Measurements from ENCODE around the gene TFPI. TPM values are rescaled to one million over a fixed set of nuclear protein-coding genes. Genes with fewer than 3 reads are reported as not detected.

Gene TFPI
- total RNA-seq, 4 donors from 2014 or later, result 42.6 to 141 (median 66.1) TPM

GRCh38 chr2:187497858-187498463 is 56.3 kb downstream of the TFPI start:
- Histone ChIP-seq H3K36me3 (peaks cover 0 to 4% of the 10 kb centered on the region in 2 donors), H3K27ac (no peak overlapping the region), H3K9me3 (peaks cover 0 to 6% (median 0%) of the 10 kb centered on the region in 3 donors), H3K4me3 (no peak overlapping the region), H3K4me1 (no peaks in the 10 kb centered on the region), H3K27me3 (no peaks in the 10 kb centered on the region)
- ATAC-seq, result no peak
- 9 to 11% methylated on average over 1 of the region's 1 CpG for WGBS, 2 donors (ENCODE audit: low coverage in 1 of 2)
- TF ChIP-seq POLR2AphosphoS5 (IDR thresholded peaks at IDR 0.05) (no peak), POLR2A (IDR thresholded peaks at IDR 0.05) (no peak)
- TF ChIP-seq, protein P1, sequence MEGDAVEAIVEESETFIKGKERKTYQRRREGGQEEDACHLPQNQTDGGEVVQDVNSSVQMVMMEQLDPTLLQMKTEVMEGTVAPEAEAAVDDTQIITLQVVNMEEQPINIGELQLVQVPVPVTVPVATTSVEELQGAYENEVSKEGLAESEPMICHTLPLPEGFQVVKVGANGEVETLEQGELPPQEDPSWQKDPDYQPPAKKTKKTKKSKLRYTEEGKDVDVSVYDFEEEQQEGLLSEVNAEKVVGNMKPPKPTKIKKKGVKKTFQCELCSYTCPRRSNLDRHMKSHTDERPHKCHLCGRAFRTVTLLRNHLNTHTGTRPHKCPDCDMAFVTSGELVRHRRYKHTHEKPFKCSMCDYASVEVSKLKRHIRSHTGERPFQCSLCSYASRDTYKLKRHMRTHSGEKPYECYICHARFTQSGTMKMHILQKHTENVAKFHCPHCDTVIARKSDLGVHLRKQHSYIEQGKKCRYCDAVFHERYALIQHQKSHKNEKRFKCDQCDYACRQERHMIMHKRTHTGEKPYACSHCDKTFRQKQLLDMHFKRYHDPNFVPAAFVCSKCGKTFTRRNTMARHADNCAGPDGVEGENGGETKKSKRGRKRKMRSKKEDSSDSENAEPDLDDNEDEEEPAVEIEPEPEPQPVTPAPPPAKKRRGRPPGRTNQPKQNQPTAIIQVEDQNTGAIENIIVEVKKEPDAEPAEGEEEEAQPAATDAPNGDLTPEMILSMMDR (IDR thresholded peaks at IDR 0.05), result peak in 3 of 4 experiments; percentile 16 to 38 (median 34)

- peaks cover 0 to 6% (median 0%) of the 10 kb centered on the region in 3 donors for H3K9me3 ChIP-seq
- no peak for TF ChIP-seq POLR2AphosphoS5 (IDR thresholded peaks at IDR 0.05)
- TF ChIP-seq, protein P1 (IDR thresholded peaks at IDR 0.05), result no peak
- no peak for TF ChIP-seq POLR2A (IDR thresholded peaks at IDR 0.05)
- TF ChIP-seq EP300 (IDR thresholded peaks at IDR 0.05), result no peak
- no peak overlapping the region for H3K4me3 ChIP-seq
- peaks cover 0 to 4% of the 10 kb centered on the region in 2 donors for H3K36me3 ChIP-seq
- H3K27me3 ChIP-seq, result no peaks in the 10 kb centered on the region
- no peak for ATAC-seq
- no peak overlapping the region for H3K27ac ChIP-seq
- 63 to 92% methylated on average over 2 of the region's 2 CpGs for WGBS, 2 donors (ENCODE audit: low coverage in 1 of 2)
- H3K4me1 ChIP-seq, result no peaks in the 10 kb centered on the region
Observed at GRCh38 chr2:187497140-187497539, 57.1 kb downstream of the TFPI start.

DNA sequence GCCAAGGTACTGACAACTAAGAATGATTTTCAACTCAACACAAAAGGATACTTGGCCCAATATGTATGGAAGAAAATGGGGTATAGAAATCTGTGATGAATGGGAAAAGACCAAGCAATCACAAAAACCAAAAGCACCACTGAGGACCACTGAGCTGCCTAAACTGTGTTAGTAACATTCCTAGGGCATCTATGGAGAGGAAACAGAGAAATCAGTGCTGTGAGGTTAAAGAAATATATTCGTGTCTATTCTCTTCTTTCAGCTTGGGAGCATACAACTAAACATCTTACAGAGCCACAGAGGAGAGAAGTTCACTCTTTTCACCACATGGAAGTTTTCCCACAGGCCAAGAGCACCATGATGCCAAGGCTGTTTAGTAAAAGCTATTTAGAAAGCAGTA is 58.9 kb downstream of the TFPI start:
- peaks cover 0 to 4% of the 10 kb centered on the region in 2 donors for H3K36me3 ChIP-seq
- no peak for TF ChIP-seq POLR2A (IDR thresholded peaks at IDR 0.05)
- TF ChIP-seq, protein P1 (IDR thresholded peaks at IDR 0.05), result no peak
- TF ChIP-seq EP300 (IDR thresholded peaks at IDR 0.05), result no peak
- TF ChIP-seq POLR2AphosphoS5 (IDR thresholded peaks at IDR 0.05), result no peak
- H3K27ac ChIP-seq, result no peak overlapping the region
- H3K4me3 ChIP-seq, result no peak overlapping the region
- WGBS, 2 donors (ENCODE audit: low coverage in 1 of 2), result 17 to 46% methylated on average over 1 of the region's 1 CpG
- peaks cover 0 to under 1% (median 0%) of the 10 kb centered on the region in 3 donors for H3K4me1 ChIP-seq
- H3K9me3 ChIP-seq, result peaks cover 0 to 6% (median 0%) of the 10 kb centered on the region in 3 donors
- no peak for ATAC-seq
- no peaks in the 10 kb centered on the region for H3K27me3 ChIP-seq

GRCh38 chr2:187493877-187494568 is 60.2 kb downstream of the TFPI start:
- Histone ChIP-seq H3K9me3 (peaks cover 0 to 6% (median 0%) of the 10 kb centered on the region in 3 donors), H3K27ac (no peak overlapping the region), H3K27me3 (no peaks in the 10 kb centered on the region), H3K4me1 (peaks cover 0 to 4% (median 0%) of the 10 kb centered on the region in 3 donors), H3K4me3 (no peak overlapping the region), H3K36me3 (peaks cover 0 to 4% of the 10 kb centered on the region in 2 donors)
- TF ChIP-seq POLR2AphosphoS5 (IDR thresholded peaks at IDR 0.05) (no peak), EP300 (IDR thresholded peaks at IDR 0.05) (no peak), POLR2A (IDR thresholded peaks at IDR 0.05) (no peak)
- TF ChIP-seq, protein P1 (IDR thresholded peaks at IDR 0.05), result no peak
- no peak for ATAC-seq
- 88 to 94% methylated on average over 3 of the region's 3 CpGs for WGBS, 2 donors (ENCODE audit: low coverage in 1 of 2)
